GM23338 (cell line): ENCODE results near the gene SNX8. TPM values are rescaled to one million over a fixed set of nuclear protein-coding genes. Genes with fewer than 3 reads are reported as not detected.

ENCODE experiments used
- ATAC-seq: fragments of 200-7000 bp; cut with Tn5 transposase; 3 replicates; pipeline ENCODE4 v1.9.1; 2020
- DNase-seq: peaks from one replicate; pipeline ENCODE4 v3.0.0-alpha.2; 2015; ENCODE audit warnings: low spot score
- H2AFZ ChIP-seq: fragments of 200-600 bp; sonication (generic); 2 replicates; pipeline ENCODE4 v1.8.0; 2016; ENCODE audit warnings: antibody characterized with exemption, mild to moderate bottlenecking, moderate library complexity
- H3F3A ChIP-seq: fragments of 200-600 bp; sonication (generic); replicated peaks from 2 replicates; pipeline ENCODE4 v1.8.0; 2017; ENCODE audit warnings: antibody characterized with exemption, mixed run types, low read depth
- H3K27ac ChIP-seq: fragments of 200-600 bp; sonication (generic); 2 replicates; pipeline ENCODE4 v1.6.1; 2016; ENCODE audit warnings: low read depth
- H3K27me3 ChIP-seq: fragments of 200-600 bp; sonication (generic); 2 replicates; pipeline ENCODE4 v1.8.0; 2016; ENCODE audit warnings: mild to moderate bottlenecking, mixed run types, moderate library complexity; ENCODE audit not compliant: insufficient read depth
- H3K36me3 ChIP-seq: fragments of 200-600 bp; sonication (generic); 2 replicates; pipeline ENCODE4 v1.8.0; 2016; ENCODE audit warnings: mild to moderate bottlenecking; ENCODE audit not compliant: insufficient read depth
- H3K4me1 ChIP-seq: fragments of 200-600 bp; sonication (generic); 2 replicates; pipeline ENCODE4 v1.8.0; 2016; ENCODE audit warnings: mild to moderate bottlenecking, moderate library complexity; ENCODE audit not compliant: insufficient read depth
- H3K4me2 ChIP-seq: fragments of 200-600 bp; sonication (generic); 2 replicates; pipeline ENCODE4 v1.7.1; 2017; ENCODE audit warnings: mixed run types
- H3K4me3 ChIP-seq: fragments of 200-600 bp; sonication (generic); 2 replicates; pipeline ENCODE4 v1.6.1; 2016; ENCODE audit warnings: mixed run types
- H3K79me2 ChIP-seq: fragments of 200-600 bp; sonication (generic); replicated peaks from 2 replicates; pipeline ENCODE4 v1.8.0; 2017; ENCODE audit warnings: mild to moderate bottlenecking; ENCODE audit not compliant: insufficient read depth
- H3K9me2 ChIP-seq: fragments of 200-600 bp; sonication (generic); 2 replicates; pipeline ENCODE4 v1.8.0; 2017; ENCODE audit not compliant: insufficient read depth
- H4K20me1 ChIP-seq: fragments of 200-600 bp; sonication (generic); replicated peaks from 2 replicates; pipeline ENCODE4 v1.8.0; 2017; ENCODE audit warnings: mild to moderate bottlenecking; ENCODE audit not compliant: insufficient read depth
- H3K27ac Mint-ChIP-seq: 2 replicates; pipeline ENCODE4 v1.8.0; 2020; ENCODE audit warnings: inconsistent platforms, mild to moderate bottlenecking, moderate library complexity, mixed read lengths
- H3K27me3 Mint-ChIP-seq: 3 replicates; pipeline ENCODE4 v1.8.0; 2022; ENCODE audit warnings: low read depth, mild to moderate bottlenecking, moderate library complexity, mixed read lengths, inconsistent platforms; ENCODE audit not compliant: insufficient read depth, poor library complexity
- H3K36me3 Mint-ChIP-seq: 3 replicates; pipeline ENCODE4 v1.8.0; 2021; ENCODE audit warnings: low read depth, mild to moderate bottlenecking, inconsistent platforms, moderate library complexity, mixed read lengths
- H3K4me1 Mint-ChIP-seq: 3 replicates; pipeline ENCODE4 v1.8.0; 2020; ENCODE audit warnings: mild to moderate bottlenecking, inconsistent platforms, mixed read lengths
- H3K4me3 Mint-ChIP-seq: 3 replicates; pipeline ENCODE4 v1.8.0; 2021; ENCODE audit warnings: moderate library complexity, mild to moderate bottlenecking, inconsistent platforms, mixed read lengths
- H3K9me3 Mint-ChIP-seq: 3 replicates; pipeline ENCODE4 v1.8.0; 2020; ENCODE audit warnings: moderate library complexity, mild to moderate bottlenecking, inconsistent platforms, mixed read lengths
- CREB1 ChIP-seq: fragments of 250-450 bp; sonication (Bioruptor Pico); IDR thresholded peaks from 2 replicates; pipeline ENCODE4 v1.5.0; 2020; ENCODE audit warnings: low read depth, mild to moderate bottlenecking, moderate library complexity
- ETS1 ChIP-seq: IDR thresholded peaks from 2 replicates; pipeline ENCODE4 v1.6.1; 2016; ENCODE audit warnings: antibody characterized with exemption
- EZH2phosphoT487 ChIP-seq: fragments of 200-600 bp; sonication (generic); IDR thresholded peaks from one replicate; pipeline ENCODE4 v1.8.1; 2018; ENCODE audit warnings: antibody characterized with exemption; ENCODE audit not compliant: unreplicated experiment
- JUNB ChIP-seq: IDR thresholded peaks from one replicate; pipeline ENCODE4 v1.6.1; 2016; ENCODE audit warnings: antibody characterized with exemption; ENCODE audit not compliant: unreplicated experiment
- NANOG ChIP-seq: IDR thresholded peaks from 2 replicates; pipeline ENCODE4 v1.6.1; 2016; ENCODE audit warnings: antibody characterized with exemption, borderline replicate concordance
- POLR2AphosphoS5 ChIP-seq: IDR thresholded peaks from 2 replicates; pipeline ENCODE4 v1.6.1; 2016; ENCODE audit warnings: antibody characterized with exemption, low read depth
- REST ChIP-seq: IDR thresholded peaks from one replicate; pipeline ENCODE4 v1.6.1; 2018; ENCODE audit warnings: antibody characterized with exemption; ENCODE audit not compliant: unreplicated experiment
- STAT1 ChIP-seq: IDR thresholded peaks from one replicate; pipeline ENCODE4 v1.6.1; 2016; ENCODE audit warnings: antibody characterized with exemption; ENCODE audit not compliant: unreplicated experiment
- ZNF331 ChIP-seq: fragments of 250-450 bp; sonication (Bioruptor Pico); IDR thresholded peaks from 2 replicates; pipeline ENCODE4 v1.5.0; 2020; ENCODE audit warnings: low read depth, mild to moderate bottlenecking, moderate library complexity
- ZNF462 ChIP-seq: fragments of 250-450 bp; sonication (Bioruptor Pico); IDR thresholded peaks from 2 replicates; pipeline ENCODE4 v1.5.0; 2020; ENCODE audit warnings: mild to moderate bottlenecking, moderate library complexity
- polyA plus RNA-seq: library from polyadenylated mRNA; unstranded; fragments of >200 nt; fragmentation: Nextera tagmentation; extraction: Ambion mirVana; gene quantifications from 2 replicates; pipeline ENCODE4 v1.2.1, GENCODE V29; 2016
- total RNA-seq: library from RNA; depleted of rRNA; stranded (reverse); fragments of >200 nt; shearing (Covaris generic); gene quantifications from 2 replicates; pipeline ENCODE4 v1.2.3, GENCODE V29; 2014

The SNX8 gene
- total and polyA plus RNA-seq, 2 experiments from 2014 or later = 44.3 to 50.9 TPM

GRCh38 chr7:2229467-2229866 lies 84.8 kb downstream of the SNX8 start:
- Mint-ChIP-seq H3K27me3 (peaks cover 15% of the 10 kb centered on the region), H3K9me3 (no peaks in the 10 kb centered on the region), H3K36me3 (peaks cover 59% of the 10 kb centered on the region), H3K4me1 (peaks cover 12% of the 10 kb centered on the region), H3K27ac (no peak overlapping the region), H3K4me3 (no peak overlapping the region)
- no peak overlapping the region for H3K4me2 ChIP-seq
- H2AFZ ChIP-seq = no peak overlapping the region
- H3K27ac ChIP-seq = no peak overlapping the region
- peaks cover 3% of the 10 kb centered on the region; the same call in 1 of the 2 replicates for H3K36me3 ChIP-seq
- H3K79me2 ChIP-seq = peaks cover 68% of the 10 kb centered on the region
- H3K9me2 ChIP-seq = no peaks in the 10 kb centered on the region
- ATAC-seq = no peak
- H3K4me3 ChIP-seq = no peak overlapping the region
- TF ChIP-seq REST (no peak), JUNB (no peak), CREB1 (no peak), ETS1 (no peak)
- no peaks in the 10 kb centered on the region for H3K27me3 ChIP-seq
- peaks cover 2% of the 10 kb centered on the region; the same call in 1 of the 2 replicates for H3F3A ChIP-seq
- no peak for DNase-seq
- H3K4me1 ChIP-seq = peaks cover 18% of the 10 kb centered on the region
- peaks cover 12% of the 10 kb centered on the region for H4K20me1 ChIP-seq

- Histone ChIP-seq H4K20me1 (peaks cover 12% of the 10 kb centered on the region), H3K9me2 (no peaks in the 10 kb centered on the region), H3K27me3 (no peaks in the 10 kb centered on the region), H3K27ac (no peak overlapping the region), H3K4me3 (no peak overlapping the region), H3K4me1 (peaks cover 13% of the 10 kb centered on the region), H3F3A (peaks cover 2% of the 10 kb centered on the region; the same call in 1 of the 2 replicates), H2AFZ (no peak overlapping the region), H3K36me3 (no peaks in the 10 kb centered on the region; the same call in 1 of the 2 replicates), H3K79me2 (peaks cover 73% of the 10 kb centered on the region), H3K4me2 (no peak overlapping the region)
- H3K27ac Mint-ChIP-seq = no peak overlapping the region
- peaks cover 60% of the 10 kb centered on the region for H3K36me3 Mint-ChIP-seq
- DNase-seq = no peak
- H3K27me3 Mint-ChIP-seq = peaks cover 15% of the 10 kb centered on the region
- peaks cover 12% of the 10 kb centered on the region for H3K4me1 Mint-ChIP-seq
- ATAC-seq = no peak
- H3K4me3 Mint-ChIP-seq = no peak overlapping the region
- no peaks in the 10 kb centered on the region for H3K9me3 Mint-ChIP-seq
- TF ChIP-seq NANOG = no peak
- TF ChIP-seq STAT1 = no peak
- no peak for TF ChIP-seq ETS1
- TF ChIP-seq JUNB = no peak
- no peak for TF ChIP-seq ZNF462
- no peak for TF ChIP-seq ZNF331 (CRISPR knock-in tag)
- no peak for TF ChIP-seq POLR2AphosphoS5
- no peak for TF ChIP-seq EZH2phosphoT487
These were observed 85.3 kb downstream of the SNX8 start for GRCh38 chr7:2228921-2229320.
